Measurements from ENCODE around the gene DLX1.

GRCh38 chr2:172090044-172090961 lies 5.0 kb downstream of the DLX1 start:
- TF ChIP-seq POLR2AphosphoS5 (IDR thresholded peaks at IDR 0.05) (no peak), EP300 (IDR thresholded peaks at IDR 0.05) (no peak)

Data from stomach (tissue), 4 donors.